ENCODE measurements around the gene TANGO6. TPM values are rescaled to one million over a fixed set of nuclear protein-coding genes. Genes with fewer than 3 reads are reported as not detected.

Gene TANGO6
- total RNA-seq, 6 donors from 2014 or later: 11.7 to 30.4 (median 15.5) TPM

GRCh38 chr16:69083306-69083941 lies 240.1 kb downstream of the TANGO6 start:
- H3K36me3 ChIP-seq: peaks cover 0 to 12% (median 2%) of the 10 kb centered on the region in 4 donors
- H3K27me3 ChIP-seq: no peaks in the 10 kb centered on the region
- ATAC-seq (ENCODE audit: low FRiP score in 2 of 2) (peak in 1 of 2 donors; percentile 60), DNase-seq (peak; percentile 44 to 48)
- no peak overlapping the region for H3K4me3 ChIP-seq
- H3K27ac ChIP-seq: no peak overlapping the region
- TF ChIP-seq CTCF (IDR thresholded peaks at IDR 0.05): peak in 3 of 6 experiments; percentile 37 to 40 (median 39)
- TF ChIP-seq EP300 (IDR thresholded peaks at IDR 0.05): no peak
- H3K4me1 ChIP-seq: peaks cover 0 to 12% (median 3%) of the 10 kb centered on the region in 4 donors
- H3K9me3 ChIP-seq: no peaks in the 10 kb centered on the region
- 88 to 89% methylated on average over 12 to 16 of the region's 16 CpGs for WGBS, 2 donors

- TF ChIP-seq CTCF (IDR thresholded peaks at IDR 0.05) (no peak), POLR2AphosphoS5 (IDR thresholded peaks at IDR 0.05) (no peak), EP300 (IDR thresholded peaks at IDR 0.05) (no peak), POLR2A (IDR thresholded peaks at IDR 0.05) (no peak)
- H3K4me1 ChIP-seq: peaks cover under 1 to 21% (median 5%) of the 10 kb centered on the region in 4 donors
- H3K4me3 ChIP-seq: no peak overlapping the region
- ATAC-seq (ENCODE audit: low FRiP score in 2 of 2) (no peak), DNase-seq (no peak)
- H3K36me3 ChIP-seq: peaks cover 0 to 12% (median 2%) of the 10 kb centered on the region in 4 donors
- no peak overlapping the region for H3K27ac ChIP-seq
- WGBS, 2 donors: 63 to 70% methylated on average over 2 of the region's 2 CpGs
- no peaks in the 10 kb centered on the region for H3K9me3 ChIP-seq
- H3K27me3 ChIP-seq: no peaks in the 10 kb centered on the region
These were observed 241.0 kb downstream of the TANGO6 start for GRCh38 chr16:69084289-69084688.

- WGBS, 2 donors: 54 to 67% methylated on average over 5 of the region's 5 CpGs
- DNase-seq: no peak
- H3K4me3 ChIP-seq: no peak overlapping the region
- ATAC-seq (ENCODE audit: low FRiP score in 2 of 2): no peak
- no peak overlapping the region for H3K27ac ChIP-seq
- TF ChIP-seq CTCF (IDR thresholded peaks at IDR 0.05): no peak
- TF ChIP-seq EP300 (IDR thresholded peaks at IDR 0.05): no peak
- no peak for TF ChIP-seq POLR2A (IDR thresholded peaks at IDR 0.05)
- no peak for TF ChIP-seq POLR2AphosphoS5 (IDR thresholded peaks at IDR 0.05)
- H3K9me3 ChIP-seq: no peaks in the 10 kb centered on the region
- H3K27me3 ChIP-seq: no peaks in the 10 kb centered on the region
- peaks cover 8 to 27% (median 14%) of the 10 kb centered on the region in 4 donors for H3K4me1 ChIP-seq
- peaks cover 0 to 12% (median 2%) of the 10 kb centered on the region in 4 donors for H3K36me3 ChIP-seq
These were observed 241.8 kb downstream of the TANGO6 start for GRCh38 chr16:69085032-69085695.

- Histone ChIP-seq H3K27me3 (no peaks in the 10 kb centered on the region), H3K36me3 (peaks cover 0 to 12% (median 2%) of the 10 kb centered on the region in 4 donors), H3K27ac (peak overlapping the region in 3 of 4 donors; percentile 65 to 86 (median 69)), H3K4me3 (peak overlapping the region in 3 of 4 donors; percentile 8 to 33 (median 28)), H3K9me3 (no peaks in the 10 kb centered on the region), H3K4me1 (peaks cover 8 to 27% (median 16%) of the 10 kb centered on the region in 4 donors)
- DNase-seq: peak in 1 of 2 donors; percentile 69
- 39 to 45% methylated on average over 3 of the region's 3 CpGs for WGBS, 2 donors
- peak in 1 of 4 donors; percentile 63 for TF ChIP-seq EP300 (IDR thresholded peaks at IDR 0.05)
- TF ChIP-seq CTCF (IDR thresholded peaks at IDR 0.05): no peak
- TF ChIP-seq POLR2AphosphoS5 (IDR thresholded peaks at IDR 0.05): no peak
- peak; percentile 32 to 55 for ATAC-seq (ENCODE audit: low FRiP score in 2 of 2)
These were observed 243.8 kb downstream of the TANGO6 start for GRCh38 chr16:69087161-69087581.

Data from upper lobe of left lung (tissue), 6 donors.